ENCODE results near the gene KRT37.
"Not testable (repeated sequence)": the region's sequence is repeated elsewhere in the genome, so short reads cannot be mapped to it uniquely, and the experiment has no call there.

KRT37 gene

DNA sequence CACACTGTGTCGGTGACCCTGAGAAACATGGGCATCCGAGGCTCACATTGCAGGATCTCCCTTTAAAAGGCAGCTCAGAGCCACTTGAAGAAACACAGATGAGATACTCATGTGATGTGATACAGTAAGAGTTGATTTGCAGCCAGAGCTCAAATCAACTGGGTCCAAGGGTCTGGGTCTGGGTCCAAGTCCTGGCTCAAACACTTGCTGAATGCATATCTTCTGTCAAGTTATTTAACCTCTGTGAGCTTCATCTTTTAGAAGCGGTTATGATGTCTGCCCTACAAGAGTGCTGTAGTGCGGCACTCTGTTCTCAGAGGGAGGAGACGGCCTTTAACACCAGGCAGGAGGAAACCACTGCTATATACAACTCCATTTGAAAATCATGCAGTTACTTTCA, 10.0 kb upstream of the KRT37 start:
- H2BK15ac ChIP-seq (replicated peaks; ENCODE audit: low read depth), result no peak overlapping the region
- no peak overlapping the region for H3K27ac ChIP-seq (ENCODE audit: low read depth, low read length)
- H3K79me1 ChIP-seq (ENCODE audit: low read length), result no peaks in the 10 kb centered on the region
- no peak overlapping the region for H3K4me3 ChIP-seq (ENCODE audit: low read length)
- no peak overlapping the region for H2AK5ac ChIP-seq (ENCODE audit: low read length)
- H3K18ac ChIP-seq (ENCODE audit: low read length), result no peak overlapping the region
- H3K36me3 ChIP-seq (ENCODE audit: control insufficient read depth, insufficient read depth, low read length), result no peaks in the 10 kb centered on the region
- no peaks in the 10 kb centered on the region for H3K4me1 ChIP-seq (ENCODE audit: control insufficient read depth, low read depth, low read length)
- no peak overlapping the region for H3K4me2 ChIP-seq (ENCODE audit: low read length)
- no peaks in the 10 kb centered on the region for H3K79me2 ChIP-seq (ENCODE audit: control insufficient read depth, insufficient read depth, low read length)
- no peak overlapping the region for H3K9ac ChIP-seq (ENCODE audit: low read length)
- H2BK5ac ChIP-seq (ENCODE audit: low read length), result no peak overlapping the region
- no peaks in the 10 kb centered on the region for H3K27me3 ChIP-seq (ENCODE audit: insufficient read depth, low read length, poor library complexity)
- no peak for DNase-seq
- no peak overlapping the region for H3K23ac ChIP-seq (ENCODE audit: low read length)
- no peak overlapping the region for H4K5ac ChIP-seq (ENCODE audit: low read length)
- H3K56ac ChIP-seq (ENCODE audit: low read length), result no peak overlapping the region
- no CpG with 5 or more reads among the region's 5 CpGs for WGBS (ENCODE audit: extremely low coverage, insufficient coverage, low lambda C conversion rate)
- no peak overlapping the region for H4K8ac ChIP-seq (ENCODE audit: low read depth, low read length)
- H3K4ac ChIP-seq (ENCODE audit: low read depth, low read length), result no peak overlapping the region
- H2BK120ac ChIP-seq (ENCODE audit: low read depth, low read length), result no peak overlapping the region

DNA sequence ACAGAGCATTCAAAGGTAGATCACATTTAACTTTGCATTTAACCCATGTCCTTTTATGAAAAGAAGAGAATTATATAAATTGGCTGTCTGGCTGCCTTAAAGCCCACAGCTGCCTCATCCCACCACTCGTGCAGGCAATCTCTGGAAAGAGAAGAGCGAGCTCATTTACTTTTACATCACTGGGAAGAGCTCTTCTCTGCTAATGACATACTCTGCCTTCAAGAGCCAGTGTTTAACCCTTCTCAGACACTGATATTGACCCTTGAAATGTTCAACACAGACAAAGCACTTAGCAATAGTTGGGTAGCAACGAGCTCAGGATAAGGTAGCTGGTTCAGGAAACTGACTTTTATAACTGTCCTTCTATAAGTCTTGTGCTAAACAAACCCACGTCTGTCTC, 9.6 kb upstream of the KRT37 start:
- H3K4me1 ChIP-seq (ENCODE audit: control insufficient read depth, low read depth, low read length), result no peaks in the 10 kb centered on the region
- DNase-seq, result no peak
- H4K8ac ChIP-seq (ENCODE audit: low read depth, low read length), result no peak overlapping the region
- H3K9ac ChIP-seq (ENCODE audit: low read length), result no peak overlapping the region
- H3K27me3 ChIP-seq (ENCODE audit: insufficient read depth, low read length, poor library complexity), result no peaks in the 10 kb centered on the region
- no peaks in the 10 kb centered on the region for H3K36me3 ChIP-seq (ENCODE audit: control insufficient read depth, insufficient read depth, low read length)
- no peaks in the 10 kb centered on the region for H3K79me2 ChIP-seq (ENCODE audit: control insufficient read depth, insufficient read depth, low read length)
- no CpG with 5 or more reads among the region's 4 CpGs for WGBS (ENCODE audit: extremely low coverage, insufficient coverage, low lambda C conversion rate)
- no peak overlapping the region for H2BK120ac ChIP-seq (ENCODE audit: low read depth, low read length)
- no peak overlapping the region for H3K27ac ChIP-seq (ENCODE audit: low read depth, low read length)
- H3K18ac ChIP-seq (ENCODE audit: low read length), result no peak overlapping the region
- no peak overlapping the region for H3K4me2 ChIP-seq (ENCODE audit: low read length)
- no peak overlapping the region for H3K23ac ChIP-seq (ENCODE audit: low read length)
- no peak overlapping the region for H3K56ac ChIP-seq (ENCODE audit: low read length)
- H2AK5ac ChIP-seq (ENCODE audit: low read length), result no peak overlapping the region
- H3K4me3 ChIP-seq (ENCODE audit: low read length), result no peak overlapping the region
- no peak overlapping the region for H2BK5ac ChIP-seq (ENCODE audit: low read length)
- H4K5ac ChIP-seq (ENCODE audit: low read length), result no peak overlapping the region
- no peak overlapping the region for H3K4ac ChIP-seq (ENCODE audit: low read depth, low read length)
- no peak overlapping the region for H2BK15ac ChIP-seq (replicated peaks; ENCODE audit: low read depth)
- no peaks in the 10 kb centered on the region for H3K79me1 ChIP-seq (ENCODE audit: low read length)

DNA sequence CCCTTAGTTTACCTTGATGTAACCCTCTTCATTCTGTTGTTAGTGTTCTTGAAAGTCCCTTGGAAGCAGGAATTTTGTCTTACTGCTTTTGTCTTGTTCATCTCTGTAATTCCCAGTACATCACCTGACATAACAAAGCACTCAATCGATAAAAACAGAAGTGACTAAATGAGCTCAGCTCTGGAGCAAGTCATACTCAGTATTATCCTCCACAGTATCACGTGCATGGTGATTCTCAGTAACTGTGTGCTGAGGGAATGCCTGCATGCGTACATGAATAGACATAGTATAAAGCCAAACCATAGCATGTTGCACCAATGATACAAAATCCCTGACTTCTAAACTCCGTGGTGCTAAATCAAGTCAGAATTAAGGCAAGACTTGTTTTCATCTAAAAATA, 9.2 kb upstream of the KRT37 start:
- no peak overlapping the region for H2BK120ac ChIP-seq (ENCODE audit: low read depth, low read length)
- no peak overlapping the region for H4K5ac ChIP-seq (ENCODE audit: low read length)
- no peak overlapping the region for H4K8ac ChIP-seq (ENCODE audit: low read depth, low read length)
- H3K27me3 ChIP-seq (ENCODE audit: insufficient read depth, low read length, poor library complexity), result no peaks in the 10 kb centered on the region
- no peak overlapping the region for H3K9ac ChIP-seq (ENCODE audit: low read length)
- H2BK15ac ChIP-seq (replicated peaks; ENCODE audit: low read depth), result no peak overlapping the region
- H2AK5ac ChIP-seq (ENCODE audit: low read length), result no peak overlapping the region
- no peak overlapping the region for H3K4me2 ChIP-seq (ENCODE audit: low read length)
- H3K79me2 ChIP-seq (ENCODE audit: control insufficient read depth, insufficient read depth, low read length), result no peaks in the 10 kb centered on the region
- H3K4ac ChIP-seq (ENCODE audit: low read depth, low read length), result no peak overlapping the region
- no peak overlapping the region for H3K23ac ChIP-seq (ENCODE audit: low read length)
- H3K4me1 ChIP-seq (ENCODE audit: control insufficient read depth, low read depth, low read length), result no peaks in the 10 kb centered on the region
- no peaks in the 10 kb centered on the region for H3K79me1 ChIP-seq (ENCODE audit: low read length)
- no peak overlapping the region for H3K56ac ChIP-seq (ENCODE audit: low read length)
- no peak overlapping the region for H3K4me3 ChIP-seq (ENCODE audit: low read length)
- H3K27ac ChIP-seq (ENCODE audit: low read depth, low read length), result no peak overlapping the region
- no peak for DNase-seq
- no peak overlapping the region for H2BK5ac ChIP-seq (ENCODE audit: low read length)
- WGBS (ENCODE audit: extremely low coverage, insufficient coverage, low lambda C conversion rate), result no CpG with 5 or more reads among the region's 4 CpGs
- no peaks in the 10 kb centered on the region for H3K36me3 ChIP-seq (ENCODE audit: control insufficient read depth, insufficient read depth, low read length)
- H3K18ac ChIP-seq (ENCODE audit: low read length), result no peak overlapping the region

DNA sequence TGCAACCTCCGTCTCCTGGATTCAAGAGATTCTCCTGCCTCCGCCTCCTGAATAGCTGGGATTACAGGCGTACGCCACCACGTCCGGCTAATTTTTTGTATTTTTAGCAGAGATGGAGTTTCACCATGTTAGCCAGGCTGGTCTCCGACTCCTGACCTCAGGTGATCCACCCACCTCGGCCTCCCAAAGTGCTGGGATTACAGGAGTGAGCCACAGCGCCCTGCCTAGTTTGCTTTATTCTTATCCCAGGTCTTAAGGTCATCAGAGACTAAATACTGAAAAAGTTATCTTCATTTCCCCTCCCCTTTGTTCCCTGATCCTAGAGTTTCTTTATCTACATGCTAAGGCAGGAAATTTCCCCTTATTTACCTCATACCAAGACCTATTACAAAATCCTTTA, 6.0 kb upstream of the KRT37 start:
- WGBS (ENCODE audit: extremely low coverage, insufficient coverage, low lambda C conversion rate), result no CpG with 5 or more reads among the region's 9 CpGs
- not testable (repeated sequence) for DNase-seq; H3K36me3 ChIP-seq (ENCODE audit: control insufficient read depth, insufficient read depth, low read length); H3K4me2 ChIP-seq (ENCODE audit: low read length); H3K56ac ChIP-seq (ENCODE audit: low read length); H3K4me1 ChIP-seq (ENCODE audit: control insufficient read depth, low read depth, low read length); H3K79me1 ChIP-seq (ENCODE audit: low read length); H2BK5ac ChIP-seq (ENCODE audit: low read length); H4K5ac ChIP-seq (ENCODE audit: low read length); H2AK5ac ChIP-seq (ENCODE audit: low read length); H3K79me2 ChIP-seq (ENCODE audit: control insufficient read depth, insufficient read depth, low read length); H2BK120ac ChIP-seq (ENCODE audit: low read depth, low read length); H3K23ac ChIP-seq (ENCODE audit: low read length); H3K4me3 ChIP-seq (ENCODE audit: low read length); H2BK15ac ChIP-seq (replicated peaks; ENCODE audit: low read depth); H3K9ac ChIP-seq (ENCODE audit: low read length); H3K18ac ChIP-seq (ENCODE audit: low read length); H3K4ac ChIP-seq (ENCODE audit: low read depth, low read length); H4K8ac ChIP-seq (ENCODE audit: low read depth, low read length); H3K27me3 ChIP-seq (ENCODE audit: insufficient read depth, low read length, poor library complexity); H3K27ac ChIP-seq (ENCODE audit: low read depth, low read length)

DNA sequence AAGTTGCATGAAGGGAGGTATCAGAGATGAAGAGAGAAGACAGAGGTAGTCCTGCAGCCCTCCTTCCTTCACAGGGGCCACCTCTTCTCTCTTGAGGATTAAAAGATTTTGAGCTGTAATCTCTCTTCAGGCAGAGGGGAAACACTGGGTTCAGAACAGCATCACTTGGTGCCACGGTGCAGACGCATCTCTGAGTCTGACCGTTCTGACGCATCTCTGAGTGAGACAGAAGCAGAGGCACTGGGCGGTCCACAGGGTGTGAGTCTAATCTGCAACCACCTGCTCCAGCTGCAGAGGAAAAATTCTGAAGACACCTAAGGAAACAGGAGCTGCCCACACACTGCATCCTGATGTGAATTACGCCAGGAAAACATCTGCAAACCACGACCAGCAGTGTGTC, 5.3 kb upstream of the KRT37 start:
- no CpG with 5 or more reads among the region's 7 CpGs for WGBS (ENCODE audit: extremely low coverage, insufficient coverage, low lambda C conversion rate)
- H3K79me1 ChIP-seq (ENCODE audit: low read length), result no peaks in the 10 kb centered on the region
- no peak overlapping the region for H2BK5ac ChIP-seq (ENCODE audit: low read length)
- H3K56ac ChIP-seq (ENCODE audit: low read length), result no peak overlapping the region
- no peak overlapping the region for H3K9ac ChIP-seq (ENCODE audit: low read length)
- H3K4me1 ChIP-seq (ENCODE audit: control insufficient read depth, low read depth, low read length), result no peaks in the 10 kb centered on the region
- DNase-seq, result no peak
- H4K8ac ChIP-seq (ENCODE audit: low read depth, low read length), result no peak overlapping the region
- no peak overlapping the region for H4K5ac ChIP-seq (ENCODE audit: low read length)
- H3K4me3 ChIP-seq (ENCODE audit: low read length), result no peak overlapping the region
- no peaks in the 10 kb centered on the region for H3K36me3 ChIP-seq (ENCODE audit: control insufficient read depth, insufficient read depth, low read length)
- H3K4me2 ChIP-seq (ENCODE audit: low read length), result no peak overlapping the region
- H3K18ac ChIP-seq (ENCODE audit: low read length), result no peak overlapping the region
- H3K27ac ChIP-seq (ENCODE audit: low read depth, low read length), result no peak overlapping the region
- no peak overlapping the region for H2AK5ac ChIP-seq (ENCODE audit: low read length)
- H3K79me2 ChIP-seq (ENCODE audit: control insufficient read depth, insufficient read depth, low read length), result no peaks in the 10 kb centered on the region
- no peak overlapping the region for H3K23ac ChIP-seq (ENCODE audit: low read length)
- H3K27me3 ChIP-seq (ENCODE audit: insufficient read depth, low read length, poor library complexity), result no peaks in the 10 kb centered on the region
- H2BK15ac ChIP-seq (replicated peaks; ENCODE audit: low read depth), result no peak overlapping the region
- no peak overlapping the region for H3K4ac ChIP-seq (ENCODE audit: low read depth, low read length)
- no peak overlapping the region for H2BK120ac ChIP-seq (ENCODE audit: low read depth, low read length)

DNA sequence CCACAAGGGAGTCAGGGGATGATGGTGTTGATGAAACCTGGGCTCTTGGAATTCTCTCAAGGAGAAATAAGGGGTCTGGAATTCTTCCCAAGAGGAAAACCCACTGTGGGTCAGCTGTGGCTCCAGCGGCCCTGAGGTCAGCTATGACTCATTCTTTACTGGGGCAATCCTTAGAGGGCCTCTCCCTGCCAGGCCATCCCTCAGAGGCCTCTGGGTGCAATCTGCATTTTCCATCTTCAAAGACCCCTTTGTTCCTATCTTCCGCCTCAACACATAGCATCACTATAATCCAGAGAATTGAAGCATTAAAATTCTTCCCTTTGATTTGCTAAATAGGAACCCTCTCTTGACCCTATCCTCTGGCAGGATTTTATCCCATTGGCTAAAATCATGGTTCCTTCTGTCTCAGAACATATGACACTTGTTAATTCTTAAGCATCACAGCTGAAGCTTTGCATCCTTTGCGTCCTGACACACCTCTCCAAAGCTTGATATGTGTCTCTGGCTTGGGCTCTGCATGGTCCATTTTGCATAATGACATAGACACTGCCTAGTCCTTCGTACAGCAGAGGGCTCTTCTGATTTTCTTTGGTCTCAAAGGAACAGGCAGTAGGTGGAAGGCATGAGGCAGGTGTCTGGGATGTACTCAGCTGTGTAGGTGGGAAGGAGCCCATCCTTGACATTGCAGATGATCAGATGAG, 4.4 kb upstream of the KRT37 start:
- no peak overlapping the region for H2BK5ac ChIP-seq (ENCODE audit: low read length)
- WGBS (ENCODE audit: extremely low coverage, insufficient coverage, low lambda C conversion rate), result no CpG with 5 or more reads among the region's 4 CpGs

More for the DNA sequence above, 4.4 kb upstream of the KRT37 start:
- Histone ChIP-seq H4K5ac (ENCODE audit: low read length) (no peak overlapping the region), H3K27me3 (ENCODE audit: insufficient read depth, low read length, poor library complexity) (no peaks in the 10 kb centered on the region), H2BK15ac (replicated peaks; ENCODE audit: low read depth) (no peak overlapping the region), H3K9ac (ENCODE audit: low read length) (no peak overlapping the region), H2BK120ac (ENCODE audit: low read depth, low read length) (no peak overlapping the region), H3K56ac (ENCODE audit: low read length) (no peak overlapping the region), H3K4me2 (ENCODE audit: low read length) (no peak overlapping the region), H3K18ac (ENCODE audit: low read length) (no peak overlapping the region), H3K27ac (ENCODE audit: low read depth, low read length) (no peak overlapping the region), H3K4ac (ENCODE audit: low read depth, low read length) (no peak overlapping the region), H3K79me1 (ENCODE audit: low read length) (no peaks in the 10 kb centered on the region), H3K36me3 (ENCODE audit: control insufficient read depth, insufficient read depth, low read length) (no peaks in the 10 kb centered on the region), H3K4me1 (ENCODE audit: control insufficient read depth, low read depth, low read length) (no peaks in the 10 kb centered on the region), H4K8ac (ENCODE audit: low read depth, low read length) (no peak overlapping the region), H3K4me3 (ENCODE audit: low read length) (no peak overlapping the region), H3K23ac (ENCODE audit: low read length) (no peak overlapping the region), H2AK5ac (ENCODE audit: low read length) (no peak overlapping the region), H3K79me2 (ENCODE audit: control insufficient read depth, insufficient read depth, low read length) (no peaks in the 10 kb centered on the region)
- DNase-seq, result no peak

All from mesendoderm (in vitro differentiated cells).